OCI-LY7 (cell line): ENCODE data around the gene ATG4B. TPM values are rescaled to one million over a fixed set of nuclear protein-coding genes. Genes with fewer than 3 reads are reported as not detected.

Source experiments
- BruUV-seq: library from RNA; stranded (reverse); fragments of 400-500 nt; replicated peaks from 2 replicates; lab custom pipeline; 2021; lab: Mats Ljungman, UMichigan
- CTCF ChIA-PET: fragments of 300-600 bp; sonication (Branson Sonifier 250); formaldehyde crosslinking; loops from one replicate; lab custom pipeline; 2022; ENCODE audit warnings: antibody characterized with exemption; ENCODE audit not compliant: unreplicated experiment; lab: Charles Lee
- POLR2A ChIA-PET: fragments of 300-600 bp; sonication (Branson Sonifier 250); formaldehyde crosslinking; loops from one replicate; lab custom pipeline; 2022; ENCODE audit warnings: antibody characterized with exemption; lab: Charles Lee
- DNase-seq: peaks from one replicate; pipeline ENCODE4 v3.0.0-alpha.2; 2015; ENCODE audit warnings: low spot score
- H2AFZ ChIP-seq: fragments of 200-600 bp; sonication (generic), shearing (Covaris generic); 2 replicates; pipeline ENCODE4 v1.6.1; 2014; ENCODE audit warnings: mild to moderate bottlenecking, antibody characterized with exemption, low read length, moderate library complexity
- H3K27ac ChIP-seq: fragments of 200-600 bp; sonication (generic); 2 replicates; pipeline ENCODE4 v1.5.1; 2014; ENCODE audit warnings: mixed run types, low read depth, mild to moderate bottlenecking, moderate library complexity, low read length, inconsistent platforms; ENCODE audit not compliant: poor library complexity, severe bottlenecking
- H3K36me3 ChIP-seq: fragments of 200-600 bp; sonication (generic); 2 replicates; pipeline ENCODE4 v1.6.1; 2014; ENCODE audit warnings: mild to moderate bottlenecking, antibody characterized with exemption, low read length, moderate library complexity, mixed read lengths; ENCODE audit not compliant: insufficient read depth
- H3K4me1 ChIP-seq: fragments of 200-600 bp; sonication (generic); 2 replicates; pipeline ENCODE4 v1.5.1; 2014; ENCODE audit warnings: mild to moderate bottlenecking, low read length; ENCODE audit not compliant: insufficient read depth, poor library complexity, severe bottlenecking
- H3K4me2 ChIP-seq: fragments of 200-600 bp; sonication (generic); 2 replicates; pipeline ENCODE4 v1.6.1; 2014; ENCODE audit warnings: mild to moderate bottlenecking, low read length
- H3K4me3 ChIP-seq: fragments of 200-600 bp; sonication (generic); 2 replicates; pipeline ENCODE4 v1.5.1; 2014; ENCODE audit warnings: mild to moderate bottlenecking, low read depth, low read length; ENCODE audit not compliant: poor library complexity, severe bottlenecking
- H3K79me2 ChIP-seq: fragments of 200-600 bp; sonication (generic); 2 replicates; pipeline ENCODE4 v1.6.1; 2016; ENCODE audit warnings: low read depth, mild to moderate bottlenecking, low read length, moderate library complexity, mixed read lengths; ENCODE audit not compliant: insufficient read depth
- H3K9me2 ChIP-seq: fragments of 200-600 bp; sonication (generic); 2 replicates; pipeline ENCODE4 v1.6.1; 2016; ENCODE audit warnings: mild to moderate bottlenecking, low read length, mixed read lengths; ENCODE audit not compliant: insufficient read depth
- H3K9me3 ChIP-seq: fragments of 200-600 bp; sonication (generic); 2 replicates; pipeline ENCODE4 v1.6.1; 2014; ENCODE audit warnings: mild to moderate bottlenecking, mixed run types, low read length, mixed read lengths
- H4K20me1 ChIP-seq: fragments of 200-600 bp; sonication (generic); 2 replicates; pipeline ENCODE4 v1.6.1; 2014; ENCODE audit warnings: mild to moderate bottlenecking, antibody characterized with exemption, low read length, moderate library complexity, mixed read lengths; ENCODE audit not compliant: insufficient read depth
- CTCF ChIP-seq: fragments of 200-600 bp; sonication (generic); conservative IDR thresholded peaks from 2 replicates; pipeline ENCODE4 v1.5.1; 2014; ENCODE audit warnings: mild to moderate bottlenecking, antibody characterized with exemption, low read length, moderate library complexity, mixed read lengths
- EZH2phosphoT487 ChIP-seq: fragments of 200-600 bp; sonication (generic); IDR thresholded peaks from 2 replicates; pipeline ENCODE4 v1.6.1; 2018; ENCODE audit warnings: low read depth, borderline replicate concordance, mild to moderate bottlenecking, mixed run types, antibody characterized with exemption, low read length, moderate library complexity, mixed read lengths
- intact Hi-C: fragments of 100-400 bp; cut with micrococcal nuclease; formaldehyde crosslinking; loops from one replicate; pipeline ENCODE4 v1.10.0; 2022; ENCODE audit not compliant: unreplicated experiment
- total RNA-seq, 2 experiments: library from RNA; depleted of rRNA in 1 of 2; stranded (reverse); fragments of >200 nt in 1 of 2; shearing (Covaris generic) in 1 of 2; gene quantifications; 2 replicates each; pipeline ENCODE4 v1.2.3, GENCODE V29; 2014 to 2022

Gene ATG4B
- total RNA-seq, 2 experiments from 2014 or later = 72.4 to 133 TPM

GRCh38 chr2:241701149-241701398 is 63.6 kb downstream of the ATG4B start:
- peaks cover 26% of the 10 kb centered on the region for H3K36me3 ChIP-seq
- DNase-seq = peak; percentile 97
- H3K27ac ChIP-seq = peak overlapping the region; percentile 92
- no peak for TF ChIP-seq EZH2phosphoT487
- TF ChIP-seq CTCF = peak; percentile 64
- H2AFZ ChIP-seq = no peak overlapping the region
- H3K79me2 ChIP-seq = peaks cover 20% of the 10 kb centered on the region
- H3K4me3 ChIP-seq = peak overlapping the region; percentile 94
- peak overlapping the region; percentile 76 for H3K4me2 ChIP-seq
- H4K20me1 ChIP-seq = peaks cover 5% of the 10 kb centered on the region; the same call in 1 of the 2 replicates
- H3K9me2 ChIP-seq = no peaks in the 10 kb centered on the region
- peaks cover 4% of the 10 kb centered on the region; the same call in 1 of the 2 replicates for H3K9me3 ChIP-seq
- H3K4me1 ChIP-seq = peaks cover 23% of the 10 kb centered on the region
- intact Hi-C loops = loop anchor here (1.0 to 5.0 kb wide), 4 partner anchors 15 to 1139 kb away; partner anchors contain the start of genes DTYMK, DUSP28, HDLBP and SEPTIN2
- POLR2A ChIA-PET = interaction anchor here (1.0 to 6.7 kb wide), 2 partner anchors 13 to 33 kb away, joined by 3 to 46 read pairs; partner anchors contain the start of genes D2HGDH and DTYMK
- CTCF ChIA-PET = no interaction called here
- BruUV-seq = no TSS peak

GRCh38 chr2:241701399-241702154 is 64.1 kb downstream of the ATG4B start, which contains the start of gene ING5:
Gene ING5, plus strand, starts transcription at chr2:241702039. Its CDS starts 27 bp downstream, at chr2:241702066.
- Histone ChIP-seq H3K4me2 (peak within 1 kb of the TSS; percentile 99), H3K36me3 (peaks cover 30% of the 10 kb centered on the region), H2AFZ (no peak within 1 kb of the TSS), H3K79me2 (peaks cover 20% of the 10 kb centered on the region), H4K20me1 (peaks cover 5% of the 10 kb centered on the region; the same call in 1 of the 2 replicates), H3K4me3 (peak within 1 kb of the TSS; percentile 94), H3K27ac (peak within 1 kb of the TSS; percentile 92), H3K9me2 (no peaks in the 10 kb centered on the region), H3K9me3 (peaks cover 8% of the 10 kb centered on the region), H3K4me1 (peaks cover 23% of the 10 kb centered on the region)
- TF ChIP-seq CTCF (no peak), EZH2phosphoT487 (no peak)
- peak; percentile 96 for DNase-seq
- BruUV-seq = TSS peak; percentile 88
- ChIA-PET POLR2A (interaction anchor here (0.6 to 6.7 kb wide), 3 partner anchors 14 to 306 kb away, joined by 3 to 46 read pairs (median 5); partner anchors contain the start of gene DTYMK), CTCF (interaction anchor here (0.6 kb wide), 2 partner anchors 9 to 12 kb away, joined by 5 to 6 read pairs; no protein-coding TSS in a partner anchor)
- intact Hi-C loops = loop anchor here (1.0 to 5.0 kb wide), 5 partner anchors 15 to 1139 kb away; partner anchors contain the start of genes D2HGDH, DTYMK, DUSP28 and HDLBP
